HUES64 (cell line): ENCODE results near the gene PBX4.

Source experiments
- H3K27ac ChIP-seq: 2 replicates; pipeline ENCODE4 v1.7.0; 2013; ENCODE audit warnings: low read depth, low read length, inconsistent platforms
- H3K27me3 ChIP-seq: 2 replicates; pipeline ENCODE4 v1.6.1; 2013; ENCODE audit warnings: mild to moderate bottlenecking, low read length; ENCODE audit not compliant: insufficient read depth
- H3K36me3 ChIP-seq: 2 replicates; pipeline ENCODE4 v1.6.1; 2013; ENCODE audit warnings: mild to moderate bottlenecking, low read length; ENCODE audit not compliant: insufficient read depth
- H3K4me1 ChIP-seq: 2 replicates; pipeline ENCODE4 v1.6.1; 2013; ENCODE audit warnings: mild to moderate bottlenecking, low read length, moderate library complexity; ENCODE audit not compliant: insufficient read depth
- H3K4me3 ChIP-seq: 2 replicates; pipeline ENCODE4 v1.5.1; 2013; ENCODE audit warnings: mild to moderate bottlenecking, low read length, moderate library complexity
- H3K9ac ChIP-seq: 2 replicates; pipeline ENCODE4 v1.6.1; 2013; ENCODE audit warnings: mild to moderate bottlenecking, low read depth, low read length
- H3K9me3 ChIP-seq: 2 replicates; pipeline ENCODE4 v1.6.1; 2013; ENCODE audit warnings: low read depth, low read length; ENCODE audit not compliant: insufficient read depth
- WGBS: fragments of 150-250, 120-280 bp; methylation state at CpG from one replicate; pipeline ENCODE4 v1.1.7; 2013; ENCODE audit warnings: missing lambda C conversion rate; 5-methylcytosine and 5-hydroxymethylcytosine counted together

The PBX4 gene

DNA sequence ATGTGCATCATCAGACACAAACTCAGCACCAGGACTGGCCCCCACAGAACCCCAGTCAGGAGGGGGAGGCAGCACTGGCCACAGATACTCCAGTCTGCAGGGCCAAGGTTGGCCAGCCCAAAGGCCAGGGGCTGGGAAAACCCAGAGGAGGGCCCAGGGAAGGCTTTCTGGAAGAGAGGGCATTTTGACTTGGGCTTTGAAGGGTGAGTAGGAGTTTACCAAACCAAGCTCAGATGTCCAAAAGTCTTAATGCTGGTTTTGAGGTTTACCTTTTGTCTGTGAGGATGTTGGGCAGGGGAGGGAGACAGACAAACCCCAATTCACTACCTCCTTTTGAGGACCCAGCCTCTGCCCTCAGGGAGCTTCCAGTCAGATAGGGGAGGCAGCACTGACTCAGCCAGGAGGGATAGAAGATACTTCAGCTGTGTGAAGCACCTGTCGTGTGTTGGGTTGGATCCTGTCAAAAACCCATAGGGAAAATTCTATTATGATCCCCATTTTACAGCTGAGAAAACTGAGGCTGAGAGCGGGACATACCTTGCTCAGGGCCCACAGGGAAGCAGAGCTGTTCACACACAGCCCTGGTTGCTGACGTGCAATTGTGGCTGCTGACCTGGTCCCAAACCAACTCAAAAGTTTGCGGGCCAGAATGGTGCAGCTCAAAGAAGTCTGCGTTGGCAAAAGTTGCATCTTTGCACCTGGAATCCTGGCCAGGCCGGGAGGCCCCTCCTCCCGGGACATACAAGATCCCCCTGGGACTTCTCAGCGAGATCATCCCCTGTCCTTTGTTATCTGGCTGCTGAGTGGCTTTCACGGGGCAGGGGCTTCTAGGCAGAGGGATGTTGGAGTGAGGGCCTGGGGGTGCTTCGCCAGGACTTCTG is 67.3 kb downstream of the PBX4 start:
- H3K27ac ChIP-seq = no peak overlapping the region
- H3K9ac ChIP-seq = no peak overlapping the region
- 85% methylated on average over 10 of the region's 10 CpGs for WGBS
- H3K4me1 ChIP-seq = no peaks in the 10 kb centered on the region
- H3K4me3 ChIP-seq = no peak overlapping the region
- H3K9me3 ChIP-seq = no peaks in the 10 kb centered on the region
- H3K27me3 ChIP-seq = no peaks in the 10 kb centered on the region
- H3K36me3 ChIP-seq = no peaks in the 10 kb centered on the region

DNA sequence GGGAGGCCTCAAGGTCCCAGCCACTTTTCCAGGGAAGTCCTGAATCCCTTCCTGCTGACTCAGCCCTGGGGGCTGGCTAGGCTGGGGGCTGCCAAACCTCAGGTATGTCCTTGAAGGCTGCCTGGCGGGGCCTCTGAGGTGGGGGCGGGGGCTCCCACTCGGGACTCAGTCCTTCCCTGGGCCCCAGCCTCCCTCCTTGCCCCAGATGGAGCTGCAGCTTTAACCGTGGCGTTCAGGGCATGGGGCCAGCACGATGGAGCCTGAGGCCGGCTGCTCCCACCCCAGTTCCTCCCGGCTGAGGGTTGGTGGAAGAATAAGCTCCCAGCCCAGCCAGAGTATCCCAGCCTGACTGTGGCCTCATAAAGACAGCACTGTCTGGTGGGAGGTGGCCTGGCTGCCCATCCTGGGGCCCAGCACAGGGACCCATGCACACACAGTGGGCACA is 68.0 kb downstream of the PBX4 start:
- Histone ChIP-seq H3K27me3 (no peaks in the 10 kb centered on the region), H3K9ac (no peak overlapping the region), H3K27ac (no peak overlapping the region), H3K4me3 (no peak overlapping the region), H3K36me3 (no peaks in the 10 kb centered on the region), H3K9me3 (no peaks in the 10 kb centered on the region), H3K4me1 (no peaks in the 10 kb centered on the region)
- WGBS = 66% methylated on average over 8 of the region's 8 CpGs

DNA sequence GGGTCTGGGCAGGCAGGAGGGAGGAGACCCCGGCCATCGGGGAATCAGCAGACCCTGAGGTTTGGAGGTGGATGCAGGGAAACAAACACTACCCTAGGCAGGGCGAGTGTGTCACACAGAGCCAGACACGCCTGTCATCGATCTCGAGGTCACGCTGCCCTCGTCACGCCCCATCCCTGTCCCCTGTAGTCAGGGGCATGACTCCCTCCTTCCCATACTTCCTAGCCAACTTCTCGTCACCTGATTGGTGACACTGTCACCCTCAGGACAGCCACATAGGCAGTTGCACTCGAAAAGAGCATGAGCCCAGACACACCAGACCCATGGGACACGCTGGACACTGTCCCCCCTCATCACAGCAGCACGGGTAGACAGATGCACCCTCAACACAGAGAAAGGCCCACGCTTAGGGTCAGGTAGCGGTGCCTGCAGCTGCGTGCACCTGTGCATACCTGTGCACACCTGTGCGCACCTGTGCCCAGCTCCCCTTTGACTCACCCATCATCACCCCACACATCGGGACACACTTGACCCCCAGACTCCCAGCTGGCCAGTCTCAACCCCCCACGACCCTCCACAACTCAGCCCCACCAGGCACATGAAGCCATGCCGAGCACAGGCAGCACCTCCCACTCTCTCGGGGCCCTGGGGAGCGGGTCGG is 68.6 kb downstream of the PBX4 start:
- Histone ChIP-seq H3K9ac (no peak overlapping the region), H3K9me3 (no peaks in the 10 kb centered on the region), H3K4me1 (no peaks in the 10 kb centered on the region), H3K27me3 (no peaks in the 10 kb centered on the region), H3K27ac (no peak overlapping the region), H3K36me3 (no peaks in the 10 kb centered on the region), H3K4me3 (no peak overlapping the region)
- 88% methylated on average over 23 of the region's 23 CpGs for WGBS

DNA sequence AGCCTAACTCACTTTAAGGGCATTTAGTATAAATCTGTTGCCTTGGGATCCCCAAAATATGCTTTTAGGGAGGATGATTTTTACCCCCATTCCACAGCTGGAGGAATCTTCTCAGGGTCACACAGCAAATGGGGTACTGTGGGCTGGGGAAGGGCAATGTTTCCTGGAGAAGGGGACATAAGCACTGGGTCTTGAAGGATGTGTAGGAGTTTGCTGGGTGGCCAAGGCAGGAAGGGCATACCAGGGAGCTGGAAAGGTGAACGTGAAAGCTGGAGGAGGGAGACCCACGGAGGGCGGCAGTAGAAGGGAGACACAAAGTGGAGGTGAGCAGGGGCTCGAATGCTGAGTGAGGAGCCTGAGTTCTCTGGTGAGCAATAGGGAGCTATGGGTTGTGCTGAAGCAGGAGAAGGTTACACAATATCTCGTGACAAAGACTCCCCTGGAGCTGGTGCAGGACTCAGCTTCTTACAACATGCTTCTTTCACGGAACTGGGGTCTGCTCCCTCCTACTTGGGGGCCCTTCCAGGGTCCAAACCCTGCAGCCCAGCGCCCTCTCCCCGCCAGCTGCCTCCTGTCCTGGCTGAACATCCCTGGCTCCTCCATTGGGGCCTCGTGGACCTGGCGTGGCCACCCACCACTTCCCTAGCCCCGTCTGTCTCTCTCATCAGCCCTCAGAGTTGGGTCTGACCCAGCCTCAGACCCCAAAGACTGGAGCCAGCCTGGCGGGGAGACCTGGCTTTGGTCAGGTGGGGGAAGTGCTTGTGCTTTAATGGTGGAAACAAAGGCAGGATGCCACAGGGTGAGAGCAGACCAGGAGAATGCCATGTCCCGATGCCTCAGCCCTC is 69.3 kb downstream of the PBX4 start:
- Histone ChIP-seq H3K4me1 (no peaks in the 10 kb centered on the region), H3K36me3 (no peaks in the 10 kb centered on the region), H3K9me3 (no peaks in the 10 kb centered on the region), H3K27me3 (no peaks in the 10 kb centered on the region), H3K4me3 (no peak overlapping the region), H3K9ac (no peak overlapping the region), H3K27ac (no peak overlapping the region)
- 85% methylated on average over 13 of the region's 13 CpGs for WGBS

DNA sequence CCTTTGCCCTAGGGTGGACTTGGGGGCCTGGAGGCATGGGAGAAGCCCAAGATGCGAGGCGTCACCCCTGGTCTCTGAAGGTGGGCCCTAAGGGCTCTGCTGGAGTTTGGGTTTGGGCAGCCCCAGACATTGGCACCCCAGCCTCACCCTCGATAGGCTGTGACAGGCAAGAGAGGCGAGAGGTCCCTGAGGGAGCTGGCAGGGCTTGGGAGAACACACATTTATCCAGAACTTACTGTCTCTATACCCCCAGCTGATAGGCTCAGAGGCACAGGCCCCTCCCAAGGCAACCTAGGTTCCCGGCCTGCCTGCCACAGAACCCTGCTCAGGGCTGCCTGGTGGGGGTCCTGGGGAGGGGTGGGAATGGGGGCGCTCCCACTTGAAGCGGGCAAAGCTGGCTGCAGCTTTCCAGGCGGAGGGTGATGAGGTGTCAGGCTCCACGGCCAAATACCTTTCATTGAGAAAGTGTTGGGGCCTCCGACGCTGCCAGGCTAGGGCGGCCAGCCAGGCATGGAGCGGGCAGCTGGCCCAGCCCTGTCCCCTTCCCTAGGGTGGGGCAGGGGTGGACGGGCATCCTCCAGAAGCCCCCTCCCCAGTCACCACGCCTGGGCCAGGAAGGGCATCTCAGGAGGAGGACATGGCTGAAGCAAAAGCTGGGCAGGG is 70.7 kb downstream of the PBX4 start:
- no peaks in the 10 kb centered on the region for H3K27me3 ChIP-seq
- 88% methylated on average over 15 of the region's 15 CpGs for WGBS
- H3K36me3 ChIP-seq = no peaks in the 10 kb centered on the region
- no peak overlapping the region for H3K27ac ChIP-seq
- no peak overlapping the region for H3K4me3 ChIP-seq
- no peaks in the 10 kb centered on the region for H3K9me3 ChIP-seq
- no peak overlapping the region for H3K9ac ChIP-seq
- no peaks in the 10 kb centered on the region for H3K4me1 ChIP-seq

DNA sequence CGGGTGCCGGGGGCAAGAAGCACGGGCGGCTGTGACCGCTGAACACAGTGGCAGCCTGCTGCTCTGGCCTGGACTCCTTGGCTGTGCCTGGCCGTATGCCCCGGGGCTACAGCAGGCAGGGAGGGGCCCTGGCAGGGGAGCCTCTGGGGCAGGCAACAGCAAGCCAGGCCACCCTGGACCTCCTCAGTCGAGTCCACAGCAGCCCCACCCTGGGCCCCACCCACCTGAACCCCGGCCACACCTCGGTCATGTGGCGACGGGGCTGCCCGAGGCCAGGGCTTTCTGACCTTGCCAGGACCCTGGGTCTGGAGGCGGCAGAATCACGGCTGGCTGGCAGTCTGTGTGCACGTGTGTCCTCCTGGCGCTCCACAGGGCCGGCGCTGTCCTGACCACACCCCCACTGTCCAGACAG is 71.7 kb downstream of the PBX4 start:
- H3K4me1 ChIP-seq = no peaks in the 10 kb centered on the region
- H3K9ac ChIP-seq = no peak overlapping the region
- no peak overlapping the region for H3K27ac ChIP-seq
- no peak overlapping the region for H3K4me3 ChIP-seq
- H3K27me3 ChIP-seq = no peaks in the 10 kb centered on the region
- H3K9me3 ChIP-seq = no peaks in the 10 kb centered on the region
- 90% methylated on average over 19 of the region's 19 CpGs for WGBS
- H3K36me3 ChIP-seq = no peaks in the 10 kb centered on the region

DNA sequence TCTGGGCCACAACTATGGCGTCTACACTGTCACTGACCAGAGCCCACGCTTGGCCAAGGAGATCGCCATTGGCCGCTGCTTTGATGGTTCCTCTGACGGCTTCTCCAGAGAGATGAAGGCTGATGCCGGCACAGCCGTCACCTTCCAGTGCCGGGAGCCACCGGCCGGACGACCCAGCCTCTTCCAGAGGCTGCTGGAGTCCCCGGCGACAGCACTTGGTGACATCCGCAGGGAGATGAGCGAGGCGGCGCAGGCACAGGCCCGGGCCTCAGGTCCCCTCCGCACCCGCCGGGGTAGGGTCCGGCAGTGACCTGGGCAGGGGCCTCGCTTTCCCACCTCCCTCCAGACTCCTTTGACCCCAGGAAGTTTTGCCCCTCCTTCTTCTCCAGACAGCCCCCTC is 72.8 kb downstream of the PBX4 start:
- H3K9ac ChIP-seq = no peak overlapping the region
- no peaks in the 10 kb centered on the region for H3K9me3 ChIP-seq
- no peaks in the 10 kb centered on the region; the same call in 1 of the 2 replicates for H3K4me1 ChIP-seq
- peaks cover 3% of the 10 kb centered on the region; the same call in 1 of the 2 replicates for H3K27me3 ChIP-seq
- no peak overlapping the region for H3K27ac ChIP-seq
- 94% methylated on average over 23 of the region's 23 CpGs for WGBS
- no peaks in the 10 kb centered on the region for H3K36me3 ChIP-seq
- no peak overlapping the region for H3K4me3 ChIP-seq

DNA sequence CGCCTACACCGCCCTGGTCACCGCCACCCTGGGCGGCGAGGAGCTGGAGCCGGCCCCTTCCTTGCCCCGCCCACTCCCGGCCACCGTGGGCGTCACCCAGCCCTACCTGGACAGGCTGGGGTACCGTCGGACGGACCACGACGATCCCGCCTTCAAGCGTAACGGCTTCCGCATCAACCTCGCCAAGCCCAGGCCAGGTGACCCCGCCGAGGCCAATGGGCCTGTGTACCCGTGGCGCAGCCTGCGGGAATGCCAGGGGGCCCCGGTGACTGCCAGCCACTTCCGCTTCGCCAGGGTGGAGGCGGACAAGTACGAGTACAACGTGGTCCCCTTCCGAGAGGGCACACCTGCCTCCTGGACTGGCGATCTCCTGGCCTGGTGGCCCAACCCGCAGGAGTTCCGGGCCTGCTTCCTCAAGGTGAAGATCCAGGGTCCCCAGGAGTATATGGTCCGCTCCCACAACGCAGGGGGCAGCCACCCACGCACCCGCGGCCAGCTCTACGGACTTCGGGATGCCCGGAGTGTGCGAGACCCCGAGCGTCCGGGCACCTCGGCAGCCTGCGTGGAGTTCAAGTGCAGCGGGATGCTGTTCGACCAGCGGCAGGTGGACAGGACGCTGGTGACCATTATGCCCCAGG is 73.4 kb downstream of the PBX4 start:
- peaks cover 7% of the 10 kb centered on the region for H3K27me3 ChIP-seq
- H3K9ac ChIP-seq = no peak overlapping the region
- H3K9me3 ChIP-seq = no peaks in the 10 kb centered on the region
- no peak overlapping the region for H3K27ac ChIP-seq
- no peaks in the 10 kb centered on the region for H3K36me3 ChIP-seq
- no peak overlapping the region for H3K4me3 ChIP-seq
- H3K4me1 ChIP-seq = no peaks in the 10 kb centered on the region; the same call in 1 of the 2 replicates
- WGBS = 95% methylated on average over 53 of the region's 53 CpGs

DNA sequence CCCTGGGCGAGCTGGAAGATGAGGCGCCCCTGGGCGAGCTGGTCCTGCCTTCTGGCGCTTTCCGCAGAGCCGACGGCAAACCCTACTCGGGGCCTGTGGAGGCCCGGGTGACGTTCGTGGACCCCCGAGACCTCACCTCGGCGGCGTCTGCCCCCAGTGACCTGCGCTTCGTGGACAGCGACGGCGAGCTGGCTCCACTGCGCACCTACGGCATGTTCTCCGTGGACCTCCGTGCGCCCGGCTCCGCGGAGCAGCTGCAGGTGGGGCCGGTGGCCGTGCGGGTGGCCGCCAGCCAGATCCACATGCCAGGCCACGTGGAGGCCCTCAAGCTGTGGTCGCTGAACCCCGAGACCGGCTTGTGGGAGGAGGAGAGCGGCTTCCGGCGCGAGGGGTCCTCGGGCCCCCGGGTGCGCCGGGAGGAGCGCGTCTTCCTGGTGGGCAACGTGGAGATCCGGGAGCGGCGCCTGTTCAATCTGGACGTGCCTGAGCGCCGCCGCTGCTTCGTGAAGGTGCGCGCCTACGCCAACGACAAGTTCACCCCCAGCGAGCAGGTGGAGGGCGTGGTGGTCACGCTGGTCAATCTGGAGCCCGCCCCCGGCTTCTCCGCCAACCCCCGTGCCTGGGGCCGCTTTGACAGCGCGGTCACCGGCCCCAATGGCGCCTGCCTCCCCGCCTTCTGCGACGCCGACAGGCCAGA is 74.1 kb downstream of the PBX4 start:
- Histone ChIP-seq H3K4me1 (no peaks in the 10 kb centered on the region; the same call in 1 of the 2 replicates), H3K27ac (no peak overlapping the region), H3K9ac (no peak overlapping the region), H3K36me3 (no peaks in the 10 kb centered on the region), H3K27me3 (peaks cover 14% of the 10 kb centered on the region), H3K4me3 (no peak overlapping the region), H3K9me3 (no peaks in the 10 kb centered on the region)
- 95% methylated on average over 75 of the region's 75 CpGs for WGBS

DNA sequence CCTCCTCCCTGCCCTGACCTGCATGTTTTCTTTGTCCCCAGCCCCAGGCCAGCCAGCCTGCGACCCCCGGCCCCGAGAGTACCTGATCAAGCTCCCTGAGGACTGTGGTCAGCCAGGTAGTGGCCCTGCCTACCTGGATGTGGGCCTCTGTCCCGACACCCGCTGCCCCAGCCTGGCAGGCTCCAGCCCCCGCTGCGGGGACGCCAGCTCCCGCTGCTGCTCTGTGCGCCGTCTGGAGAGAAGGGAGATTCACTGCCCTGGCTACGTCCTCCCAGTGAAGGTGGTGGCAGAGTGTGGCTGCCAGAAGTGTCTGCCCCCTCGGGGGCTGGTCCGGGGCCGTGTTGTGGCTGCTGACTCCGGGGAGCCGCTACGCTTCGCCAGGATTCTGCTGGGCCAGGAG is 74.8 kb downstream of the PBX4 start:
- 95% methylated on average over 19 of the region's 19 CpGs for WGBS
- no peaks in the 10 kb centered on the region; the same call in 1 of the 2 replicates for H3K4me1 ChIP-seq
- no peak overlapping the region for H3K9ac ChIP-seq

More for the DNA sequence above, 74.8 kb downstream of the PBX4 start:
- Histone ChIP-seq H3K36me3 (no peaks in the 10 kb centered on the region), H3K9me3 (no peaks in the 10 kb centered on the region), H3K27ac (no peak overlapping the region), H3K27me3 (peaks cover 22% of the 10 kb centered on the region), H3K4me3 (no peak overlapping the region)
